Smooth muscle cell (in vitro differentiated cells): Measurements from ENCODE around the gene DCXR. TPM values are rescaled to one million over a fixed set of nuclear protein-coding genes. Genes with fewer than 3 reads are reported as not detected.

ENCODE experiments used
- DNase-seq: peaks from one replicate; lab custom pipeline; 2025; ENCODE audit not compliant: unreplicated experiment; lab: John Stamatoyannopoulos, UW
- H2AFZ ChIP-seq: fragments of 200-600 bp; sonication (generic); 2 replicates; pipeline ENCODE4 v1.6.0; 2016; ENCODE audit warnings: antibody characterized with exemption, low read depth, mild to moderate bottlenecking
- H3F3A ChIP-seq: fragments of 200-600 bp; sonication (generic); 2 replicates; pipeline ENCODE4 v1.6.0; 2017; ENCODE audit warnings: antibody characterized with exemption, low read depth
- H3K27ac ChIP-seq: fragments of 200-600 bp; sonication (generic); 2 replicates; pipeline ENCODE4 v1.5.1; 2016; ENCODE audit warnings: low read depth, mild to moderate bottlenecking
- H3K27me3 ChIP-seq: fragments of 200-600 bp; sonication (generic); 2 replicates; pipeline ENCODE4 v1.6.1; 2016; ENCODE audit warnings: low read depth, mild to moderate bottlenecking
- H3K36me3 ChIP-seq: fragments of 200-600 bp; sonication (generic); 2 replicates; pipeline ENCODE4 v1.5.1; 2016; ENCODE audit warnings: low read depth
- H3K4me1 ChIP-seq: fragments of 200-600 bp; sonication (generic); 2 replicates; pipeline ENCODE4 v1.5.1; 2016; ENCODE audit warnings: low read depth
- H3K4me2 ChIP-seq: fragments of 200-600 bp; sonication (generic); 2 replicates; pipeline ENCODE4 v1.6.0; 2016; ENCODE audit warnings: mild to moderate bottlenecking
- H3K4me3 ChIP-seq: fragments of 200-600 bp; sonication (generic); 2 replicates; pipeline ENCODE4 v1.5.1; 2016; ENCODE audit warnings: mild to moderate bottlenecking
- H3K79me2 ChIP-seq: fragments of 200-600 bp; sonication (generic); 2 replicates; pipeline ENCODE4 v1.6.0; 2016; ENCODE audit warnings: low read depth, mild to moderate bottlenecking
- H3K9ac ChIP-seq: fragments of 200-600 bp; sonication (generic); 2 replicates; pipeline ENCODE4 v1.6.0; 2016; ENCODE audit warnings: low read depth
- H3K9me3 ChIP-seq: fragments of 200-600 bp; sonication (generic); replicated peaks from 2 replicates; pipeline ENCODE4 v1.5.1; 2016; ENCODE audit warnings: low read depth
- H4K20me1 ChIP-seq: fragments of 200-600 bp; sonication (generic); 2 replicates; pipeline ENCODE4 v1.6.0; 2016; ENCODE audit warnings: low read depth
- WGBS: methylation state at CpG from one replicate; pipeline ENCODE4 v1.1.7; 2016; ENCODE audit warnings: low lambda C conversion rate; 5-methylcytosine and 5-hydroxymethylcytosine counted together
- polyA plus RNA-seq: library from polyadenylated mRNA; unstranded; fragments of >200 nt; fragmentation: Nextera tagmentation; extraction: Ambion mirVana; gene quantifications from 2 replicates; pipeline ENCODE4 v1.2.1, GENCODE V29; 2016
- total RNA-seq: library from RNA; depleted of rRNA; stranded (reverse); fragments of >200 nt; gene quantifications from 2 replicates; pipeline ENCODE4 v1.2.3, GENCODE V29; 2014
- TF ChIP-seq, protein P1 (sequence below): fragments of 200-600 bp; sonication (generic); IDR thresholded peaks from 2 replicates; pipeline ENCODE4 v1.5.1; 2017; ENCODE audit warnings: borderline replicate concordance, mild to moderate bottlenecking, antibody characterized with exemption; ENCODE audit not compliant: insufficient read depth, poor library complexity, severe bottlenecking

Gene DCXR
- total and polyA plus RNA-seq, 2 experiments from 2014 or later, result 34.9 to 89.4 TPM

DNA sequence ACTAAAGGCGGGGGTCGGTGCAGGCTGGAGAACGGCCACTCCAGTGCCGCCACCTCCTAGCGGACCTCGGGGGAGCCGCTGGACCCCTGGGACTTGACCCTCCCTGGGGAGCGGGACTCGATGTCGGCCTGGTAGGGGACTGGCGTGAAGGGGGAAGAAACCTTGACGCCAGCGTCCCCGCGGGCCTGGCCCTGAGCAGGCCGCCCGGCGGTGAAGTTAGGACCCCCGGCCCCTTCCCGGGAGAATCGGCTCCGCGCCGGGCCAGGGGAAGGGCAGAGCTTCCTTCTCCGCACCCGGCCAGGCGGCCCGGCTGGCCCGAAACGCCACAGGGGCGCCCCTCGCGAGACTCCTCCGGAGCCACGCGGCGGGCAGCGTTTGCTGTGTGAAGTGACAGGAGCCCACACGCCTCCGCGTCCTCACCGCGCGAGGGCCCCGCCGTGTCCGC lies 27.7 kb upstream of the DCXR start:
- Histone ChIP-seq H3K27me3 (no peaks in the 10 kb centered on the region), H4K20me1 (no peaks in the 10 kb centered on the region), H3F3A (no peaks in the 10 kb centered on the region), H3K36me3 (no peaks in the 10 kb centered on the region), H3K27ac (no peak overlapping the region), H3K4me3 (peak overlapping the region; percentile 74), H3K4me1 (peaks cover 6% of the 10 kb centered on the region), H3K4me2 (peak overlapping the region; percentile 96), H3K9ac (peak overlapping the region; percentile 88), H2AFZ (no peak overlapping the region), H3K79me2 (peaks cover 5% of the 10 kb centered on the region), H3K9me3 (no peaks in the 10 kb centered on the region)
- DNase-seq, result no peak
- WGBS, result 3% methylated on average over 42 of the region's 47 CpGs
- TF ChIP-seq, protein P1, sequence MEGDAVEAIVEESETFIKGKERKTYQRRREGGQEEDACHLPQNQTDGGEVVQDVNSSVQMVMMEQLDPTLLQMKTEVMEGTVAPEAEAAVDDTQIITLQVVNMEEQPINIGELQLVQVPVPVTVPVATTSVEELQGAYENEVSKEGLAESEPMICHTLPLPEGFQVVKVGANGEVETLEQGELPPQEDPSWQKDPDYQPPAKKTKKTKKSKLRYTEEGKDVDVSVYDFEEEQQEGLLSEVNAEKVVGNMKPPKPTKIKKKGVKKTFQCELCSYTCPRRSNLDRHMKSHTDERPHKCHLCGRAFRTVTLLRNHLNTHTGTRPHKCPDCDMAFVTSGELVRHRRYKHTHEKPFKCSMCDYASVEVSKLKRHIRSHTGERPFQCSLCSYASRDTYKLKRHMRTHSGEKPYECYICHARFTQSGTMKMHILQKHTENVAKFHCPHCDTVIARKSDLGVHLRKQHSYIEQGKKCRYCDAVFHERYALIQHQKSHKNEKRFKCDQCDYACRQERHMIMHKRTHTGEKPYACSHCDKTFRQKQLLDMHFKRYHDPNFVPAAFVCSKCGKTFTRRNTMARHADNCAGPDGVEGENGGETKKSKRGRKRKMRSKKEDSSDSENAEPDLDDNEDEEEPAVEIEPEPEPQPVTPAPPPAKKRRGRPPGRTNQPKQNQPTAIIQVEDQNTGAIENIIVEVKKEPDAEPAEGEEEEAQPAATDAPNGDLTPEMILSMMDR, result no peak

DNA sequence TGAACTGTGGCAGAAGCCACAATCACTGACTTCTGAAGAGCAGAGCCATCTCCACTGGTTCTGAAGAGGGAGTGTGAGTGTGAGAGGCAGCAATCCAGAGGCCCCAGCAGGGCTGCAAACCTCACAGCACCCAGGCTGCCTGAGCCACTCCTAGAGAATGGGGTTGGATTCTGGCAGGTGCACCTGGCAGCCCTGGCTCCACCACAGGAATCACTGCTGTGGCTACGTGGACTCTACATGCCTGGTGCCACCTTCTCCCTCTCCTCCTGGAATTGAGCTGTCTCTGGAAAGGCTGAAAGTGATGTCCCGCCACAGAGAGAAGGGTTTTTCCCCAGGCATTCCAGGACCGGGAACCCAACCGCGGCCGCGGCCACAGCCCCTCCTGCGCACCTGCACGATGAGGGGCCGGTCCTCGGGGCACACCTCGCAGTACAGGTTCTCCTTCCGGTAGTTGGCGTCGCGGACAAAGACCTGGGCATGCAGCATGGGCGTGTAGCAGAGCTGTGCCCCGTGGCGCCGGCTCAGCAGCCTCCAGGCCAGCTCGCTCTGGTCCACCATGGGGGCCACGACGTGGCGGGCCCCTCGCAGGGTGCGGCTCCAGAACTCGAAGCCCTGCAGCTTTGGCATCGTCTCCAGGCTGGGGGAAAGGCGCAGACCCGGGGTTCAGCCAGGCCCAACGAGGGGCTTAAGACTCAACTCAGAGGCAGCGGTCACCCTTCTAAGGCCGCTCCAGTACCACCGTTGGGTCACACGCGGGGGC lies 27.1 kb upstream of the DCXR start:
- Histone ChIP-seq H3K9ac (peak overlapping the region; percentile 88), H2AFZ (no peak overlapping the region), H3K36me3 (no peaks in the 10 kb centered on the region), H3K27ac (no peak overlapping the region), H3F3A (no peaks in the 10 kb centered on the region), H3K79me2 (peaks cover 5% of the 10 kb centered on the region), H3K4me2 (peak overlapping the region; percentile 96), H3K9me3 (no peaks in the 10 kb centered on the region), H4K20me1 (no peaks in the 10 kb centered on the region), H3K4me1 (peaks cover 6% of the 10 kb centered on the region), H3K4me3 (peak overlapping the region; percentile 74), H3K27me3 (no peaks in the 10 kb centered on the region)
- 60% methylated on average over 36 of the region's 36 CpGs for WGBS
- TF ChIP-seq, protein P1, result no peak
- no peak for DNase-seq

DNA sequence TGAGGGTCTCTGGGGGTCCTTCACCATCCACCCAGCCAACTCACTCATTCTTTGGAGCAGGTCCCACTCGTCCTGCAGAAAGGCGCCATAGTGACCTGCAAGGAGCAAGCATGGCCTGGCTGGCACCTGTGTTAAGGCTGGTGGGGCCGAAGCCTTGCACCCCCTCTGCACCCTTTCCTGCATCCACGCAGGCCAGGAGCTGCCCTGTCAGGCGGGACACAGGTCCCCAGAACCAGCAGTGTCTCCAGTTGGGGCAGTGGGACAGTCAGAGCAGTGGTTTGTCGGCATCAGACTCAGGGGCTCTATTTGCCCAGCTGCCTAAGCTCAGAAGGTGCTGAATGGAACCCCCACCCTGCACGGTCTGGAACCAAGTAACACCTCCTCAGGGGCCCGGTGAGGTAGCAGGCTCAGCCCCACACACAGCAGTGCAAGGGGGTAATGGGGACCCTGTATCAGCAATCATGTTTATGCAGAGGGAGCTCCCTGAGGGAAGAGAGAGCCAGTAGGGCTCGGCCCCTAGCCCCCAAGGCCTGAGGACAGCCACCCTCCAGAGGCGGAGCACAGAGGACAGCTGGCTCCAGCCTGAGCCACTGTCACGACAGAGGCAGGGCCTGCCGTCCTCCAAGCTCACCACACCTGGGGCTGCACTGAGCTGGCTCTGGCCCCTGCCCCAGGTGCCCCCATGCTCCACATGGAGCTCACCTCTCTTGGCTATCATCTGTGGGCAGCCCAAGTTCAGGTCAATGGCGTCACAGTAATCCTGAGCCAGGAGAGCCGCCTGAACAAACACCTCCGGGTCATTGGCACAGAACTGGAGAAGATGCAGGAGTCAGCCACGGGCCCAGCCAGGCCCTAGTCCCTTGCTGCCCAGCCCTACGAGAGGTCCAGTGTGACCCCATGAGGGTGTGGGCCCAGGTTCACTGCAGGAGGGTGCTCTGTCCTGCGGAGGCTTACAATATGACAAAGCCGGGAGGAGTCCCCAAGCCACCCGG lies 26.2 kb upstream of the DCXR start:
- Histone ChIP-seq H3K4me1 (peaks cover 6% of the 10 kb centered on the region), H3K27ac (no peak overlapping the region), H3K36me3 (no peaks in the 10 kb centered on the region), H3K27me3 (no peaks in the 10 kb centered on the region), H3K4me3 (no peak overlapping the region), H3K79me2 (peaks cover 5% of the 10 kb centered on the region), H4K20me1 (no peaks in the 10 kb centered on the region), H2AFZ (no peak overlapping the region), H3K9ac (no peak overlapping the region), H3K9me3 (no peaks in the 10 kb centered on the region), H3K4me2 (peak overlapping the region; percentile 96), H3F3A (no peaks in the 10 kb centered on the region)
- WGBS, result 94% methylated on average over 20 of the region's 20 CpGs
- TF ChIP-seq, protein P1, result no peak
- DNase-seq, result no peak
